Measurements from ENCODE around the gene CMIP. TPM values are rescaled to one million over a fixed set of nuclear protein-coding genes. Genes with fewer than 3 reads are reported as not detected.

The CMIP gene
- total RNA-seq, 1 donor from 2014 or later = 19.1 TPM

- DNase-seq (ENCODE audit: low read depth) = no peak
- no peak for TF ChIP-seq CTCF (conservative IDR thresholded peaks at IDR 0.05; ENCODE audit: low read depth, low read length)
- no peak overlapping the region for H3K4me3 ChIP-seq (ENCODE audit: low read depth, low read length)
These were observed 256.8 kb downstream of the CMIP start for GRCh38 chr16:81701296-81701970.

GRCh38 chr16:81702506-81702905 lies 257.9 kb downstream of the CMIP start:
- H3K4me3 ChIP-seq (ENCODE audit: low read depth, low read length) = no peak overlapping the region
- TF ChIP-seq CTCF (conservative IDR thresholded peaks at IDR 0.05; ENCODE audit: low read depth, low read length) = no peak
- DNase-seq (ENCODE audit: low read depth) = no peak

GRCh38 chr16:81703177-81704155 lies 258.9 kb downstream of the CMIP start:
- H3K4me3 ChIP-seq (ENCODE audit: low read depth, low read length) = no peak overlapping the region
- no peak for DNase-seq (ENCODE audit: low read depth)
- no peak for TF ChIP-seq CTCF (conservative IDR thresholded peaks at IDR 0.05; ENCODE audit: low read depth, low read length)

- TF ChIP-seq CTCF (conservative IDR thresholded peaks at IDR 0.05; ENCODE audit: low read depth, low read length) = no peak
- no peak for DNase-seq (ENCODE audit: low read depth)
- no peak overlapping the region for H3K4me3 ChIP-seq (ENCODE audit: low read depth, low read length)
These were observed 260.7 kb downstream of the CMIP start for GRCh38 chr16:81705261-81705660.

GRCh38 chr16:81706327-81707295 lies 262.0 kb downstream of the CMIP start:
- DNase-seq (ENCODE audit: low read depth) = no peak
- no peak for TF ChIP-seq CTCF (conservative IDR thresholded peaks at IDR 0.05; ENCODE audit: low read depth, low read length)
- no peak overlapping the region for H3K4me3 ChIP-seq (ENCODE audit: low read depth, low read length)
